A549 (cell line): Measurements from ENCODE around the gene PAK3. TPM values are rescaled to one million over a fixed set of nuclear protein-coding genes. Genes with fewer than 3 reads are reported as not detected.

Source experiments
- ATAC-seq, 2 experiments: fragments of 200-7000 bp in 1 of 2; fragments of >200 bp in 1 of 2; cut with Nextera tagmentation in 1 of 2; cut with Tn5 transposase in 1 of 2; 3 replicates each; pipeline versions ENCODE4 v1.8.0 to v1.9.1; 2018 to 2020; ENCODE audit warnings: mild to moderate bottlenecking in 1 of 2, moderate library complexity in 1 of 2
- CTCF ChIA-PET: fragments of 300-600 bp; sonication (Branson Sonifier 250); formaldehyde crosslinking; extraction: SDS; loops from one replicate; lab custom pipeline; 2021; ENCODE audit warnings: antibody characterized with exemption, inconsistent platforms; lab: Yijun Ruan, JAX
- POLR2A ChIA-PET: fragments of 350-600 bp; formaldehyde crosslinking; extraction: SDS; loops from one replicate; lab custom pipeline; 2021; ENCODE audit warnings: antibody characterized with exemption, inconsistent platforms; lab: Yijun Ruan, JAX
- DNase-seq, 2 experiments: peaks; one replicate each; pipeline versions ENCODE4 v3.0.0 to v3.0.0-alpha.2; 2011 to 2016; ENCODE audit warnings: low read depth in 1 of 2, low spot score in 1 of 2
- FAIRE-seq: peaks from 2 replicates; lab custom pipeline; 2011; peaks lifted over from hg19 to GRCh38; lab: Jason Lieb, UNC
- H3K27ac ChIP-seq, 2 experiments: fragments of >200 bp; sonication (Bioruptor Twin); formaldehyde crosslinking; 3 replicates each; pipeline ENCODE4 v1.5.1; 2016 to 2017
- H3K4me1 ChIP-seq: fragments of >200 bp; sonication (Bioruptor Twin); formaldehyde crosslinking; 3 replicates; pipeline ENCODE4 v1.6.1; 2016
- H3K4me2 ChIP-seq: fragments of >200 bp; sonication (Bioruptor Twin); formaldehyde crosslinking; 3 replicates; pipeline ENCODE4 v1.6.1; 2016
- H3K4me3 ChIP-seq: fragments of >200 bp; sonication (Bioruptor Twin); formaldehyde crosslinking; 3 replicates; pipeline ENCODE4 v1.5.1; 2016
- H3K9me3 ChIP-seq: fragments of >200 bp; sonication (Bioruptor Twin); formaldehyde crosslinking; 3 replicates; pipeline ENCODE4 v1.6.1; 2016
- ATOH8 ChIP-seq: fragments of 250-450 bp; sonication (Bioruptor Pico); IDR thresholded peaks from 2 replicates; pipeline ENCODE4 v1.5.0; 2020; ENCODE audit warnings: low read depth, mild to moderate bottlenecking, moderate library complexity
- CBX8 ChIP-seq: fragments of 200-600 bp; sonication (generic); IDR thresholded peaks from 2 replicates; pipeline ENCODE4 v1.6.1; 2016
- CEBPB ChIP-seq, 2 experiments: fragments of >200 bp in 1 of 2; sonication (Bioruptor Twin) in 1 of 2; formaldehyde crosslinking in 1 of 2; IDR thresholded peaks; 2 replicates each; pipeline ENCODE4 v1.6.1; 2012 to 2016
- CHD2 ChIP-seq: fragments of 150-350 bp; IDR thresholded peaks from 2 replicates; pipeline ENCODE4 v1.6.1; 2014; ENCODE audit warnings: low read length; ENCODE audit not compliant: partially characterized antibody
- EHF ChIP-seq: fragments of 250-450 bp; sonication (Bioruptor Pico); IDR thresholded peaks from 2 replicates; pipeline ENCODE4 v1.5.0; 2020; ENCODE audit warnings: mild to moderate bottlenecking
- EHMT2 ChIP-seq: fragments of 200-600 bp; sonication (generic); IDR thresholded peaks from 2 replicates; pipeline ENCODE4 v1.6.1; 2016; ENCODE audit warnings: antibody characterized with exemption, low read depth, mild to moderate bottlenecking, moderate library complexity
- EP300 ChIP-seq, 2 experiments: fragments of >200 bp; sonication (Bioruptor Twin); formaldehyde crosslinking; IDR thresholded peaks; 2 replicates in 1 of 2; 3 replicates in 1 of 2; pipeline ENCODE4 v1.6.1; 2016 to 2017
- ESRRA ChIP-seq: fragments of 150-350 bp; IDR thresholded peaks from 2 replicates; pipeline ENCODE4 v1.6.1; 2014; ENCODE audit warnings: mild to moderate bottlenecking, low read length, borderline replicate concordance
- HDAC2 ChIP-seq: fragments of 200-600 bp; sonication (generic); IDR thresholded peaks from 2 replicates; pipeline ENCODE4 v1.6.1; 2016
- HES2 ChIP-seq: fragments of >200 bp; sonication (Bioruptor Twin); formaldehyde crosslinking; IDR thresholded peaks from 2 replicates; pipeline ENCODE4 v1.6.1; 2016
- HOXB13 ChIP-seq: fragments of 250-450 bp; sonication (Bioruptor Pico); IDR thresholded peaks from 2 replicates; pipeline ENCODE4 v1.5.0; 2020; ENCODE audit warnings: low read depth, mild to moderate bottlenecking, moderate library complexity
- HOXB5 ChIP-seq: fragments of 250-450 bp; sonication (Bioruptor Pico); IDR thresholded peaks from 2 replicates; pipeline ENCODE4 v1.5.0; 2020; ENCODE audit warnings: mild to moderate bottlenecking, moderate library complexity
- KDM1A ChIP-seq: fragments of 200-600 bp; sonication (generic); IDR thresholded peaks from 2 replicates; pipeline ENCODE4 v1.6.1; 2016; ENCODE audit warnings: low read depth, mild to moderate bottlenecking
- KDM5A ChIP-seq: fragments of 200-600 bp; sonication (generic); IDR thresholded peaks from 2 replicates; pipeline ENCODE4 v1.6.1; 2016; ENCODE audit warnings: antibody characterized with exemption, mild to moderate bottlenecking
- NPAS2 ChIP-seq: fragments of 250-450 bp; sonication (Bioruptor Pico); IDR thresholded peaks from 2 replicates; pipeline ENCODE4 v1.8.0; 2022; ENCODE audit warnings: mild to moderate bottlenecking, moderate library complexity, borderline replicate concordance
- NR3C1 ChIP-seq: fragments of >200 bp; sonication (Bioruptor Twin); formaldehyde crosslinking; IDR thresholded peaks from 3 replicates; pipeline ENCODE4 v1.6.1; 2017
- PBX3 ChIP-seq: IDR thresholded peaks from 2 replicates; pipeline ENCODE4 v1.6.1; 2012
- POLR2A ChIP-seq: IDR thresholded peaks from 2 replicates; pipeline ENCODE4 v1.6.1; 2012; ENCODE audit warnings: mild to moderate bottlenecking, low read length
- RNF2 ChIP-seq: fragments of 200-600 bp; sonication (generic); IDR thresholded peaks from 2 replicates; pipeline ENCODE4 v1.6.1; 2016; ENCODE audit warnings: low read depth, mild to moderate bottlenecking, antibody characterized with exemption, moderate library complexity, borderline replicate concordance
- SMC3 ChIP-seq: fragments of >200 bp; sonication (Bioruptor Twin); formaldehyde crosslinking; IDR thresholded peaks from 3 replicates; pipeline ENCODE4 v1.6.1; 2018; ENCODE audit warnings: inconsistent platforms
- TFCP2L1 ChIP-seq: fragments of 250-450 bp; sonication (Bioruptor Pico); IDR thresholded peaks from 2 replicates; pipeline ENCODE4 v1.5.0; 2021; ENCODE audit warnings: mild to moderate bottlenecking
- TP53 ChIP-seq: fragments of 250-450 bp; sonication (Bioruptor Pico); IDR thresholded peaks from 2 replicates; pipeline ENCODE4 v1.5.0; 2021; ENCODE audit warnings: mild to moderate bottlenecking, moderate library complexity
- ZFP36 ChIP-seq: fragments of 450-650 bp; IDR thresholded peaks from 2 replicates; pipeline ENCODE4 v1.6.1; 2014; ENCODE audit warnings: borderline replicate concordance; ENCODE audit not compliant: partially characterized antibody
- ZSCAN20 ChIP-seq: fragments of 250-450 bp; sonication (Bioruptor Pico); IDR thresholded peaks from 2 replicates; pipeline ENCODE4 v1.8.0; 2022; ENCODE audit warnings: mild to moderate bottlenecking, moderate library complexity
- WGBS: methylation state at CpG from one replicate; pipeline ENCODE4 v1.1.6; 2017; ENCODE audit errors: missing lambda C conversion rate; 5-methylcytosine and 5-hydroxymethylcytosine counted together
- polyA plus RNA-seq, 4 experiments: library from polyadenylated mRNA; depleted of rRNA in 3 of 4; stranded (reverse); fragments of >200 nt; fragmentation: RNase III in 1 of 4; extraction: RNeasy Plus Mini Kit Qiagen cat#74134 plus additional on column Dnase treatment in 1 of 4; gene quantifications; 2 replicates in 3 of 4; 3 replicates in 1 of 4; pipeline ENCODE4 v1.2.3, GENCODE V29; 2011 to 2017
- TF ChIP-seq, protein P1 (sequence below): fragments of >200 bp; sonication (Bioruptor Twin); formaldehyde crosslinking; IDR thresholded peaks from 3 replicates; pipeline ENCODE4 v1.6.1; 2016
- TF ChIP-seq, protein P2 (sequence below): fragments of >200 bp; sonication (Bioruptor Twin); formaldehyde crosslinking; IDR thresholded peaks from 3 replicates; pipeline ENCODE4 v1.5.1; 2016

PAK3 gene
- polyA plus RNA-seq, 2 of the 4 experiments (the other 2 are of a cell fraction) = 0.06 to 0.17 TPM

GRCh38 chrX:111101580-111101979 is 5.6 kb downstream of the PAK3 start:
- CTCF ChIA-PET = interaction anchor here (0.6 to 2.1 kb wide), 5 partner anchors 9 to 339 kb away, joined by 3 to 15 read pairs (median 3); no protein-coding TSS in a partner anchor
- TF ChIP-seq EP300 (IDR thresholded peaks at IDR 0.05) = no peak
- no peak for TF ChIP-seq NR3C1
- TF ChIP-seq NPAS2 (CRISPR knock-in tag) = no peak
- TF ChIP-seq HOXB13 = no peak
- TF ChIP-seq CBX8 = no peak
- TF ChIP-seq TP53 (CRISPR knock-in tag) = no peak
- no peak for TF ChIP-seq KDM5A
- TF ChIP-seq, protein P1, sequence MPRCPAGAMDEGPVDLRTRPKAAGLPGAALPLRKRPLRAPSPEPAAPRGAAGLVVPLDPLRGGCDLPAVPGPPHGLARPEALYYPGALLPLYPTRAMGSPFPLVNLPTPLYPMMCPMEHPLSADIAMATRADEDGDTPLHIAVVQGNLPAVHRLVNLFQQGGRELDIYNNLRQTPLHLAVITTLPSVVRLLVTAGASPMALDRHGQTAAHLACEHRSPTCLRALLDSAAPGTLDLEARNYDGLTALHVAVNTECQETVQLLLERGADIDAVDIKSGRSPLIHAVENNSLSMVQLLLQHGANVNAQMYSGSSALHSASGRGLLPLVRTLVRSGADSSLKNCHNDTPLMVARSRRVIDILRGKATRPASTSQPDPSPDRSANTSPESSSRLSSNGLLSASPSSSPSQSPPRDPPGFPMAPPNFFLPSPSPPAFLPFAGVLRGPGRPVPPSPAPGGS = no peak
- TF ChIP-seq HDAC2 = no peak
- no peak for TF ChIP-seq RNF2
- TF ChIP-seq ATOH8 (CRISPR knock-in tag) = no peak
- no peak for TF ChIP-seq KDM1A
- no peak for TF ChIP-seq CEBPB (IDR thresholded peaks at IDR 0.05)
- no peak for TF ChIP-seq ZFP36
- no peak for TF ChIP-seq ZSCAN20
- no peak for TF ChIP-seq CHD2
- FAIRE-seq = no peak
- H3K4me3 ChIP-seq = no peak overlapping the region
- no peaks in the 10 kb centered on the region for H3K9me3 ChIP-seq
- H3K27ac ChIP-seq = no peak overlapping the region
- POLR2A ChIA-PET = no interaction called here
- 0% methylated on average over 1 of the region's 2 CpGs for WGBS
- no peaks in the 10 kb centered on the region for H3K4me1 ChIP-seq
- H3K4me2 ChIP-seq = no peak overlapping the region
- no peak for ATAC-seq
- no peak for DNase-seq

- DNase-seq (no peak), ATAC-seq (no peak), FAIRE-seq (no peak)
- Histone ChIP-seq H3K27ac (no peak overlapping the region), H3K4me2 (no peak overlapping the region), H3K4me1 (no peaks in the 10 kb centered on the region), H3K9me3 (no peaks in the 10 kb centered on the region)
- CTCF ChIA-PET = interaction anchor here (1.0 to 1.4 kb wide), 4 partner anchors 10 to 249 kb away, joined by 3 to 4 read pairs (median 4); no protein-coding TSS in a partner anchor
- WGBS = 31% methylated on average over 1 of the region's 1 CpG
- TF ChIP-seq SMC3 (no peak), EHF (CRISPR knock-in tag) (no peak), HES2 (no peak), EHMT2 (no peak), HOXB5 (no peak), ESRRA (no peak), TFCP2L1 (CRISPR knock-in tag) (no peak), POLR2A (no peak), PBX3 (no peak), HDAC2 (no peak)
- TF ChIP-seq, protein P2, sequence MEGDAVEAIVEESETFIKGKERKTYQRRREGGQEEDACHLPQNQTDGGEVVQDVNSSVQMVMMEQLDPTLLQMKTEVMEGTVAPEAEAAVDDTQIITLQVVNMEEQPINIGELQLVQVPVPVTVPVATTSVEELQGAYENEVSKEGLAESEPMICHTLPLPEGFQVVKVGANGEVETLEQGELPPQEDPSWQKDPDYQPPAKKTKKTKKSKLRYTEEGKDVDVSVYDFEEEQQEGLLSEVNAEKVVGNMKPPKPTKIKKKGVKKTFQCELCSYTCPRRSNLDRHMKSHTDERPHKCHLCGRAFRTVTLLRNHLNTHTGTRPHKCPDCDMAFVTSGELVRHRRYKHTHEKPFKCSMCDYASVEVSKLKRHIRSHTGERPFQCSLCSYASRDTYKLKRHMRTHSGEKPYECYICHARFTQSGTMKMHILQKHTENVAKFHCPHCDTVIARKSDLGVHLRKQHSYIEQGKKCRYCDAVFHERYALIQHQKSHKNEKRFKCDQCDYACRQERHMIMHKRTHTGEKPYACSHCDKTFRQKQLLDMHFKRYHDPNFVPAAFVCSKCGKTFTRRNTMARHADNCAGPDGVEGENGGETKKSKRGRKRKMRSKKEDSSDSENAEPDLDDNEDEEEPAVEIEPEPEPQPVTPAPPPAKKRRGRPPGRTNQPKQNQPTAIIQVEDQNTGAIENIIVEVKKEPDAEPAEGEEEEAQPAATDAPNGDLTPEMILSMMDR = no peak
- TF ChIP-seq, all 56 proteins: peak for 0
- H3K4me3 ChIP-seq = no peak overlapping the region
- POLR2A ChIA-PET = no interaction called here
These were observed 6.6 kb downstream of the PAK3 start for GRCh38 chrX:111102636-111103035.
